ENCODE results near the gene RAD51B. TPM values are rescaled to one million over a fixed set of nuclear protein-coding genes. Genes with fewer than 3 reads are reported as not detected.

RAD51B gene
- total RNA-seq, 4 donors from 2014 or later: 6.2 to 39.9 (median 12.9) TPM

GRCh38 chr14:68507544-68508081, 688.0 kb downstream of the RAD51B start:
- Histone ChIP-seq H3K4me3 (no peak overlapping the region), H3K4me1 (peaks cover 30 to 88% (median 53%) of the 10 kb centered on the region in 3 donors), H3K9me3 (no peaks in the 10 kb centered on the region), H3K27ac (peak overlapping the region; percentile 78 to 92 (median 84)), H3K36me3 (no peaks in the 10 kb centered on the region), H3K27me3 (no peaks in the 10 kb centered on the region)
- no peak for DNase-seq
- 94% methylated on average over 5 to 7 of the region's 10 CpGs for WGBS, 2 donors
- intact Hi-C loops (cut with DNase I): no loop called here
- no peak for TF ChIP-seq POLR2A (IDR thresholded peaks at IDR 0.05)
- TF ChIP-seq CTCF (IDR thresholded peaks at IDR 0.05): no peak

- peaks cover 38 to 88% (median 63%) of the 10 kb centered on the region in 3 donors for H3K4me1 ChIP-seq
- no peaks in the 10 kb centered on the region for H3K36me3 ChIP-seq
- no peak for DNase-seq
- intact Hi-C loops (cut with DNase I): no loop called here
- WGBS, 2 donors: 83% methylated on average over 1 of the region's 2 CpGs; no CpG with 5 or more reads in 1 of the 2 donors
- no peak for TF ChIP-seq POLR2A (IDR thresholded peaks at IDR 0.05)
- TF ChIP-seq CTCF (IDR thresholded peaks at IDR 0.05): no peak
- peak overlapping the region in 3 of 4 donors; percentile 86 to 92 (median 91) for H3K27ac ChIP-seq
- H3K9me3 ChIP-seq: no peaks in the 10 kb centered on the region
- no peak overlapping the region for H3K4me3 ChIP-seq
- no peaks in the 10 kb centered on the region for H3K27me3 ChIP-seq
Measured at GRCh38 chr14:68508581-68508980, 689.0 kb downstream of the RAD51B start.

GRCh38 chr14:68509188-68509983, 689.8 kb downstream of the RAD51B start:
- DNase-seq: no peak
- H3K4me3 ChIP-seq: no peak overlapping the region
- H3K27me3 ChIP-seq: no peaks in the 10 kb centered on the region
- H3K4me1 ChIP-seq: peaks cover 46 to 94% (median 69%) of the 10 kb centered on the region in 3 donors
- 70 to 75% methylated on average over 5 to 7 of the region's 9 CpGs for WGBS, 2 donors
- H3K27ac ChIP-seq: peak overlapping the region; percentile 75 to 92 (median 88)
- intact Hi-C loops (cut with DNase I): no loop called here
- no peaks in the 10 kb centered on the region for H3K9me3 ChIP-seq
- H3K36me3 ChIP-seq: no peaks in the 10 kb centered on the region
- no peak for TF ChIP-seq CTCF (IDR thresholded peaks at IDR 0.05)
- TF ChIP-seq POLR2A (IDR thresholded peaks at IDR 0.05): no peak

GRCh38 chr14:68510201-68511128, 690.9 kb downstream of the RAD51B start:
- Histone ChIP-seq H3K4me3 (no peak overlapping the region), H3K4me1 (peaks cover 48 to 98% (median 73%) of the 10 kb centered on the region in 3 donors), H3K9me3 (no peaks in the 10 kb centered on the region), H3K27ac (peak overlapping the region; percentile 75 to 92 (median 88)), H3K36me3 (no peaks in the 10 kb centered on the region), H3K27me3 (no peaks in the 10 kb centered on the region)
- intact Hi-C loops (cut with DNase I): no loop called here
- TF ChIP-seq POLR2A (IDR thresholded peaks at IDR 0.05) (no peak), CTCF (IDR thresholded peaks at IDR 0.05) (no peak)
- no peak for DNase-seq
- WGBS, 2 donors: 77 to 83% methylated on average over 10 of the region's 11 CpGs
